K562 (cell line): ENCODE measurements around the gene ZNF433. TPM values are rescaled to one million over a fixed set of nuclear protein-coding genes. Genes with fewer than 3 reads are reported as not detected.

Source experiments
- ATAC-seq: fragments of 200-7000 bp; cut with Tn5 transposase; 3 replicates; pipeline ENCODE4 v1.9.1; 2020; ENCODE audit warnings: moderate library complexity
- BruUV-seq: library from RNA; stranded (reverse); fragments of 400-500 nt; replicated peaks from 2 replicates; lab custom pipeline; 2021; lab: Mats Ljungman, UMichigan
- CTCF ChIA-PET: fragments of 300-600 bp; formaldehyde crosslinking; extraction: SDS; loops from one replicate; lab custom pipeline; 2021; ENCODE audit warnings: low intra/inter-chr PET ratio; lab: Yijun Ruan, JAX
- POLR2A ChIA-PET: fragments of 300-600, 350-650 bp; sonication (Branson Sonifier 250); formaldehyde crosslinking; extraction: SDS; loops from one replicate; lab custom pipeline; 2021; ENCODE audit warnings: antibody characterized with exemption, inconsistent platforms; lab: Yijun Ruan, JAX
- DNase-seq, 4 experiments: peaks; one replicate each; pipeline versions ENCODE4 v3.0.0 to v3.0.0-alpha.2; 2011 to 2018; ENCODE audit warnings: low spot score in 3 of 4, mixed read lengths in 3 of 4; ENCODE audit errors: extremely low read depth in 1 of 4
- FAIRE-seq: peaks from 2 replicates; lab custom pipeline; 2011; peaks lifted over from hg19 to GRCh38; lab: Jason Lieb, UNC
- H2AFZ ChIP-seq: 2 replicates; pipeline ENCODE4 v1.6.0; 2011; ENCODE audit warnings: low read depth, low read length, control low read depth, inconsistent platforms
- H3K27ac ChIP-seq: fragments of 200-600 bp; 3 replicates; pipeline ENCODE4 v1.8.0; 2011; ENCODE audit warnings: low read depth, mild to moderate bottlenecking, control low read depth, inconsistent platforms, low read length, moderate library complexity, mixed read lengths; ENCODE audit errors: extremely low read depth
- H3K27me3 ChIP-seq, 2 experiments: fragments of 300-600 bp in 1 of 2; 2 replicates in 1 of 2; 3 replicates in 1 of 2; pipeline versions ENCODE4 v1.6.0 to v1.8.0; 2011; ENCODE audit warnings: inconsistent platforms in 2 of 2, low read length in 2 of 2, mild to moderate bottlenecking in 1 of 2, mixed read lengths in 1 of 2, moderate library complexity in 1 of 2; ENCODE audit not compliant: control insufficient read depth in 2 of 2, insufficient read depth in 2 of 2
- H3K36me3 ChIP-seq: fragments of 300-600 bp; 3 replicates; pipeline ENCODE4 v1.8.0; 2011; ENCODE audit warnings: mild to moderate bottlenecking, low read length, inconsistent platforms; ENCODE audit not compliant: control insufficient read depth, insufficient read depth
- H3K4me1 ChIP-seq, 2 experiments: fragments of 200-600 bp in 1 of 2; replicated peaks in 1 of 2; 2 replicates in 1 of 2; 3 replicates in 1 of 2; pipeline versions ENCODE4 v1.5.1 to v1.8.0; 2011; ENCODE audit warnings: inconsistent platforms in 2 of 2, low read length in 2 of 2, mild to moderate bottlenecking in 1 of 2, mixed read lengths in 1 of 2, moderate library complexity in 1 of 2; ENCODE audit not compliant: control insufficient read depth in 2 of 2, insufficient read depth in 2 of 2
- H3K4me2 ChIP-seq: 2 replicates; pipeline ENCODE4 v1.6.1; 2011; ENCODE audit warnings: low read length, control low read depth, inconsistent platforms, mixed read lengths; ENCODE audit not compliant: insufficient read depth
- H3K4me3 ChIP-seq: fragments of 200-600 bp; sonication (generic), shearing (Covaris generic); 2 replicates; pipeline ENCODE4 v1.5.1; 2016; ENCODE audit warnings: control low read depth, inconsistent platforms
- H3K79me2 ChIP-seq: fragments of 200-600 bp; 3 replicates; pipeline ENCODE4 v1.8.0; 2011; ENCODE audit warnings: low read length, inconsistent platforms; ENCODE audit not compliant: control insufficient read depth, insufficient read depth
- H3K9ac ChIP-seq, 2 experiments: 2 replicates each; pipeline versions ENCODE4 v1.6.0 to v1.6.1; 2011; ENCODE audit warnings: low read depth in 2 of 2, low read length in 2 of 2, control low read depth in 1 of 2, inconsistent platforms in 1 of 2, mild to moderate bottlenecking in 1 of 2, mixed read lengths in 1 of 2; ENCODE audit not compliant: insufficient read depth in 1 of 2
- H3K9me1 ChIP-seq: one replicate; pipeline ENCODE4 v1.6.0; 2011; ENCODE audit warnings: inconsistent platforms, mild to moderate bottlenecking, low read length, moderate library complexity; ENCODE audit not compliant: control insufficient read depth, insufficient read depth
- H3K9me3 ChIP-seq: replicated peaks from 2 replicates; pipeline ENCODE4 v1.5.1; 2011; ENCODE audit warnings: low read depth, low read length, inconsistent platforms; ENCODE audit not compliant: control insufficient read depth, insufficient read depth
- H4K20me1 ChIP-seq: replicated peaks from 2 replicates; pipeline ENCODE4 v1.6.1; 2011; ENCODE audit warnings: low read length, inconsistent platforms, mixed read lengths; ENCODE audit not compliant: control insufficient read depth, insufficient read depth
- DNMT1 ChIP-seq: fragments of 450-650 bp; IDR thresholded peaks from 2 replicates; pipeline ENCODE4 v1.6.1; 2016; ENCODE audit warnings: antibody characterized with exemption, mild to moderate bottlenecking
- KLF6 ChIP-seq: fragments of 250-450 bp; sonication (Bioruptor Pico); IDR thresholded peaks from 2 replicates; pipeline ENCODE4 v1.4.0; 2020; ENCODE audit warnings: mild to moderate bottlenecking, moderate library complexity, borderline replicate concordance
- NFRKB ChIP-seq: fragments of 450-650 bp; IDR thresholded peaks from 2 replicates; pipeline ENCODE4 v1.6.1; 2016; ENCODE audit warnings: low read depth
- SMAD4 ChIP-seq: fragments of 250-450 bp; sonication (Bioruptor Pico); conservative IDR thresholded peaks from 2 replicates; pipeline ENCODE4 v1.8.0; 2021; ENCODE audit warnings: inconsistent platforms, mild to moderate bottlenecking, moderate library complexity
- ZBTB7A ChIP-seq: IDR thresholded peaks from 2 replicates; pipeline ENCODE4 v1.6.1; 2011; ENCODE audit warnings: low read depth, mild to moderate bottlenecking, low read length, moderate library complexity, borderline replicate concordance; ENCODE audit not compliant: control insufficient read depth
- ZFPM2 ChIP-seq: fragments of 250-450 bp; sonication (Bioruptor Pico); IDR thresholded peaks from 2 replicates; pipeline ENCODE4 v1.5.1; 2022; ENCODE audit warnings: mild to moderate bottlenecking
- ZNF274 ChIP-seq: IDR thresholded peaks from 2 replicates; pipeline ENCODE4 v1.6.1; 2011; ENCODE audit warnings: low read depth, mild to moderate bottlenecking, low read length, moderate library complexity, borderline replicate concordance
- WGBS: fragments of 100-300 bp; shearing (Covaris generic); methylation state at CpG from one replicate; pipeline ENCODE4 v1.1.6; 2016; ENCODE audit warnings: low coverage, mixed read lengths; ENCODE audit not compliant: insufficient coverage; ENCODE audit errors: missing lambda C conversion rate; 5-methylcytosine and 5-hydroxymethylcytosine counted together
- in situ Hi-C: fragments of 300-500 bp; cut with MboI; formaldehyde crosslinking; loops from 4 replicates; pipeline ENCODE4 v1.15.0; 2018; ENCODE audit warnings: inconsistent platforms, mixed read lengths
- intact Hi-C: fragments of 100-400 bp; cut with micrococcal nuclease; formaldehyde crosslinking; loops from 2 replicates; pipeline ENCODE4 v1.14.2; 2022
- polyA plus RNA-seq, 8 experiments: library from polyadenylated mRNA; depleted of rRNA in 4 of 8; stranded (reverse) in 5 of 8; unstranded in 3 of 8; fragments of >200 nt; fragmentation: Nextera tagmentation in 2 of 8; fragmentation: Illumina TruSeq in 1 of 8; extraction: Ambion mirVana in 2 of 8; extraction: Trizol in 1 of 8; gene quantifications; 2 replicates each; pipeline versions ENCODE4 v1.2.1 to v1.2.3, GENCODE V29; 2011 to 2014; ENCODE audit warnings: inconsistent platforms in 1 of 8, missing spikeins in 1 of 8
- total RNA-seq, 7 experiments: library from RNA; depleted of rRNA in 6 of 7; stranded (reverse); fragments of >200 nt in 6 of 7; fragmentation: Illumina TruSeq in 2 of 7; extraction: Trizol in 2 of 7; gene quantifications; 2 replicates each; pipeline versions ENCODE4 v1.2.1 to v1.2.3, GENCODE V29; 2011 to 2021; ENCODE audit warnings: low replicate concordance in 1 of 7
- TF ChIP-seq, protein P1 (sequence below): sonication (generic); formaldehyde crosslinking; IDR thresholded peaks from 2 replicates; pipeline ENCODE4 v1.8.0; 2022; ENCODE audit warnings: mild to moderate bottlenecking, missing genetic modification reagents

ZNF433 gene
- total and polyA plus RNA-seq, 9 of the 15 experiments (the other 6 are each of a cell fraction or from before 2014, with no cell fraction given), result 2.0 to 4.1 (median 2.9) TPM

DNA sequence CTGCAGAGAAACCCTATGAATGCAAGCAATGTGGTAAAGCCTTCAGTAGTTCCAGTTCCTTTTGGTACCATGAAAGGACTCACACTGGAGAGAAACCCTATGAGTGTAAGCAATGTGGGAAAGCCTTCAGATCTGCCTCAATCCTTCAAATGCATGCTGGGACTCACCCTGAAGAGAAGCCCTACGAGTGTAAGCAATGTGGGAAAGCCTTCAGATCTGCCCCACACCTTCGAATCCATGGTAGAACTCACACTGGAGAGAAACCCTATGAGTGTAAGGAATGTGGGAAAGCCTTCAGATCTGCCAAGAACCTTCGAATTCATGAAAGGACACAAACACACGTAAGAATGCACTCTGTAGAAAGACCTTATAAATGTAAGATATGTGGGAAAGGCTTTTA, 56.0 kb downstream of the ZNF433 start (continued):
- TF ChIP-seq NFRKB (0 out of 2 replicates have a peak, but pooled peaks have one; percentile 15), ZBTB7A (no peak), KLF6 (CRISPR knock-in tag) (no peak), SMAD4 (CRISPR knock-in tag) (no peak), DNMT1 (no peak)
- TF ChIP-seq, protein P1, sequence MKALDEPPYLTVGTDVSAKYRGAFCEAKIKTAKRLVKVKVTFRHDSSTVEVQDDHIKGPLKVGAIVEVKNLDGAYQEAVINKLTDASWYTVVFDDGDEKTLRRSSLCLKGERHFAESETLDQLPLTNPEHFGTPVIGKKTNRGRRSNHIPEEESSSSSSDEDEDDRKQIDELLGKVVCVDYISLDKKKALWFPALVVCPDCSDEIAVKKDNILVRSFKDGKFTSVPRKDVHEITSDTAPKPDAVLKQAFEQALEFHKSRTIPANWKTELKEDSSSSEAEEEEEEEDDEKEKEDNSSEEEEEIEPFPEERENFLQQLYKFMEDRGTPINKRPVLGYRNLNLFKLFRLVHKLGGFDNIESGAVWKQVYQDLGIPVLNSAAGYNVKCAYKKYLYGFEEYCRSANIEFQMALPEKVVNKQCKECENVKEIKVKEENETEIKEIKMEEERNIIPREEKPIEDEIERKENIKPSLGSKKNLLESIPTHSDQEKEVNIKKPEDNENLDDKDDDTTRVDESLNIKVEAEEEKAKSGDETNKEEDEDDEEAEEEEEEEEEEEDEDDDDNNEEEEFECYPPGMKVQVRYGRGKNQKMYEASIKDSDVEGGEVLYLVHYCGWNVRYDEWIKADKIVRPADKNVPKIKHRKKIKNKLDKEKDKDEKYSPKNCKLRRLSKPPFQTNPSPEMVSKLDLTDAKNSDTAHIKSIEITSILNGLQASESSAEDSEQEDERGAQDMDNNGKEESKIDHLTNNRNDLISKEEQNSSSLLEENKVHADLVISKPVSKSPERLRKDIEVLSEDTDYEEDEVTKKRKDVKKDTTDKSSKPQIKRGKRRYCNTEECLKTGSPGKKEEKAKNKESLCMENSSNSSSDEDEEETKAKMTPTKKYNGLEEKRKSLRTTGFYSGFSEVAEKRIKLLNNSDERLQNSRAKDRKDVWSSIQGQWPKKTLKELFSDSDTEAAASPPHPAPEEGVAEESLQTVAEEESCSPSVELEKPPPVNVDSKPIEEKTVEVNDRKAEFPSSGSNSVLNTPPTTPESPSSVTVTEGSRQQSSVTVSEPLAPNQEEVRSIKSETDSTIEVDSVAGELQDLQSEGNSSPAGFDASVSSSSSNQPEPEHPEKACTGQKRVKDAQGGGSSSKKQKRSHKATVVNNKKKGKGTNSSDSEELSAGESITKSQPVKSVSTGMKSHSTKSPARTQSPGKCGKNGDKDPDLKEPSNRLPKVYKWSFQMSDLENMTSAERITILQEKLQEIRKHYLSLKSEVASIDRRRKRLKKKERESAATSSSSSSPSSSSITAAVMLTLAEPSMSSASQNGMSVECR, result no peak

DNA sequence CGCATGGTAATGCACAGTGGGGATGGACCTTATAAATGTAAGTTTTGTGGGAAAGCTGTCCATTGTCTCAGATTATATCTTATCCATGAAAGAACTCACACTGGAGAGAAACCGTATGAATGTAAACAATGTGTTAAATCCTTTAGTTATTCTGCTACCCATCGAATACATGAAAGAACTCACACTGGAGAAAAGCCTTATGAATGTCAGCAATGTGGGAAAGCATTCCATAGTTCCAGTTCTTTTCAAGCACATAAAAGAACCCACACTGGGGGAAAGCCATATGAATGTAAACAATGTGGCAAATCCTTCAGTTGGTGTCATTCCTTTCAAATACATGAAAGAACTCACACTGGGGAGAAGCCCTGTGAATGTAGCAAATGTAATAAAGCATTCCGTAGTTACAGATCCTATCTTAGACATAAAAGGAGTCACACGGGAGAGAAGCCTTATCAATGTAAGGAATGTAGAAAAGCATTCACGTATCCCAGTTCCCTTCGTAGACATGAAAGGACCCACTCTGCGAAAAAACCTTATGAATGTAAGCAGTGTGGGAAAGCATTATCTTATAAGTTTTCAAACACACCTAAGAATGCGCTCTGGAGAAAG, 56.9 kb downstream of the ZNF433 start:
- 3% methylated on average over 9 of the region's 9 CpGs for WGBS
- Histone ChIP-seq H2AFZ (no peak overlapping the region), H3K27me3 (no peaks in the 10 kb centered on the region), H3K27ac (no peak overlapping the region), H3K4me3 (no peak overlapping the region), H3K9me3 (peaks cover 11% of the 10 kb centered on the region), H3K79me2 (no peaks in the 10 kb centered on the region), H3K4me2 (no peak overlapping the region), H3K4me1 (no peaks in the 10 kb centered on the region), H3K9ac (no peak overlapping the region), H3K9me1 (no peaks in the 10 kb centered on the region), H3K36me3 (no peaks in the 10 kb centered on the region), H4K20me1 (no peaks in the 10 kb centered on the region)
- in situ Hi-C loops (no loop called here), intact Hi-C loops (no loop called here)
- ATAC-seq (no peak), FAIRE-seq (no peak), DNase-seq (no peak)
- TF ChIP-seq ZNF274 (peak; percentile 55; the same call in 1 of the 2 replicates), ZFPM2 (CRISPR knock-in tag) (no peak)
- no TSS peak for BruUV-seq
- POLR2A ChIA-PET, result no interaction called here
- CTCF ChIA-PET, result no interaction called here
